ENCODE results near the gene TNNT2.

The TNNT2 gene

DNA sequence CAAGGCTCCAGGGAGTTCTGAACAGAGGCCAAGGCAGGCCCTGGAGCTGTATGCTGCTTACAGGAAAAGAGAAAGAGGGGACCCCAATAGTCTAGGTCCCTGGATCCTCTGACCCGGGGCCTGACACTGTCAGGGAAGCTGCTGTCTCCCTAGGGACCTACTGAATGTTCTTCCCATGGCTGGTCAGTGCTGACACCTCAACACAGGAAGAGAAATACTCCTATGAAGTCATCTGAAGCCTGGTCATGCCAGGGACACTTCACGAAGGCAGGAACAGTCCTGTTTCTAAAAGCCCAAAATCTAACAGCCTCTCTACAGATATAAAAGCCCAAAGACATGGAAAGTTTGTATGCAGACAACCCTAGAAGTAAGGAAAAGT, 23.4 kb upstream of the TNNT2 start:
- Histone ChIP-seq H3K9me3 (ENCODE audit: low read length) (no peaks in the 10 kb centered on the region), H3K9ac (ENCODE audit: low read length) (no peak overlapping the region), H3K27ac (ENCODE audit: low read depth, low read length) (no peak overlapping the region), H3K27me3 (ENCODE audit: control insufficient read depth in 1 of 2, insufficient read depth in 2 of 2, low read length in 2 of 2) (peaks cover 21 to 23% of the 10 kb centered on the region in 2 donors), H3K4me3 (ENCODE audit: low read depth in 1 of 2, low read length in 2 of 2) (no peak overlapping the region), H3K36me3 (ENCODE audit: insufficient read depth, low read length) (no peaks in the 10 kb centered on the region), H3K4me1 (ENCODE audit: insufficient read depth, low read length) (no peaks in the 10 kb centered on the region)

DNA sequence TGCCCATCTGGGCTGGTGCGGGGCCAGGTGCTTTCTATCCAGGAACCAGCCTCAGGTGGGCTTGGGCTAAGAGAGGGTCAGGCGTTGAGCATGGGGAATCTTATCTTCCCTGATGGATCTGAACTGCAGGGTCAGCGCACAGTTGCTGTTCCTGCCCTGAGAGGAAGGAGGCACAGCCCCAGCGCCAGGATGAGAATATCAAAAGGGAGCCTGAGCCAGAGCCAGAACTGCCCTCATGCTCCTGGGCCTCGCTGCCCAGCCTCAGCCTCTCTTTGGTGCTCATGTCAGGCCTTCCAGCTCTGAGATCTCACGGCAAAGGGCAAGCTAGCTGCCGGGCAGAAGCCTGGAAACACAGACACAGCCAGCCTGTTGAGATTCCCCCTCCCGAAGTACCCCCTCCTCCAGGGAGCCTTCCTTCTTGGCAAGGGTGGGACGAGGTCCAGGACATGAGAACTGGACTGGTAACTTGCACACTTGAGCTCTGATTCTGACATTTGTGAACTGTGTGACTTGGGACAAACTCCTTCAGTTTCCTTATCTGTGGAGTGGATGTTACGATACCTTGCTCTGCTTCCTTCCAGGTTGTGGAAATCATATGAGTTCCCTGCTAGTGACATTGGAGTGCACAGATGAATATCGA, 22.9 kb upstream of the TNNT2 start:
- Histone ChIP-seq H3K36me3 (ENCODE audit: insufficient read depth, low read length) (no peaks in the 10 kb centered on the region), H3K9ac (ENCODE audit: low read length) (no peak overlapping the region), H3K27ac (ENCODE audit: low read depth, low read length) (no peak overlapping the region), H3K27me3 (ENCODE audit: control insufficient read depth in 1 of 2, insufficient read depth in 2 of 2, low read length in 2 of 2) (peaks cover 21 to 23% of the 10 kb centered on the region in 2 donors), H3K4me1 (ENCODE audit: insufficient read depth, low read length) (no peaks in the 10 kb centered on the region), H3K4me3 (ENCODE audit: low read depth in 1 of 2, low read length in 2 of 2) (no peak overlapping the region), H3K9me3 (ENCODE audit: low read length) (no peaks in the 10 kb centered on the region)

- Histone ChIP-seq H3K27me3 (ENCODE audit: control insufficient read depth in 1 of 2, insufficient read depth in 2 of 2, low read length in 2 of 2) (peaks cover 21 to 23% of the 10 kb centered on the region in 2 donors), H3K36me3 (ENCODE audit: insufficient read depth, low read length) (no peaks in the 10 kb centered on the region), H3K27ac (ENCODE audit: low read depth, low read length) (no peak overlapping the region), H3K9ac (ENCODE audit: low read length) (no peak overlapping the region), H3K4me3 (ENCODE audit: low read depth in 1 of 2, low read length in 2 of 2) (no peak overlapping the region), H3K9me3 (ENCODE audit: low read length) (no peaks in the 10 kb centered on the region), H3K4me1 (ENCODE audit: insufficient read depth, low read length) (no peaks in the 10 kb centered on the region)
These were observed 22.1 kb upstream of the TNNT2 start for GRCh38 chr1:201399352-201400126.

DNA sequence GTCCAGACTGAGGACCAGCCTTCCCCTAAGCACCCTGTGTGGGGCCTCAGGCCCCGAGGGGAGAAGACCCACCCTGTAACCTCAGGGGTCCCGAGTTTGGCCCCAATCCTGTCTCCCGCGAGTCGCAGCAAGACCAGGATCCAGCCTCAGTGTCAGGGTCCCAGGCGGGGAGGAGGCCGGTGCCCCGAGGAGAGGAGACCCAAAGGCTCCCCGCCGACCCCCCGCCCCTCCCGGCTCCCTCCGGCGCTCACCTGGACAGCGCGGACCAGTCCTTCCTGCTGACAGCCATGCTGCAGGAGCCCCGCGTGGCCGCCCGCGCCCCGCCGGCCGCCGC, 21.5 kb upstream of the TNNT2 start, which contains the start of gene LAD1:
Gene LAD1 (minus strand): TSS at position 307 of the 334 bp plus-strand sequence. CDS start 18 bp downstream, at position 289.
- no peaks in the 10 kb centered on the region for H3K9me3 ChIP-seq (ENCODE audit: low read length)
- no peak within 1 kb of the TSS for H3K4me3 ChIP-seq (ENCODE audit: low read depth in 1 of 2, low read length in 2 of 2)
- peaks cover 21 to 23% of the 10 kb centered on the region in 2 donors for H3K27me3 ChIP-seq (ENCODE audit: control insufficient read depth in 1 of 2, insufficient read depth in 2 of 2, low read length in 2 of 2)
- H3K9ac ChIP-seq (ENCODE audit: low read length), result no peak within 1 kb of the TSS
- H3K36me3 ChIP-seq (ENCODE audit: insufficient read depth, low read length), result no peaks in the 10 kb centered on the region
- no peaks in the 10 kb centered on the region for H3K4me1 ChIP-seq (ENCODE audit: insufficient read depth, low read length)
- H3K27ac ChIP-seq (ENCODE audit: low read depth, low read length), result no peak within 1 kb of the TSS

- no peak overlapping the region for H3K9ac ChIP-seq (ENCODE audit: low read length)
- no peaks in the 10 kb centered on the region for H3K4me1 ChIP-seq (ENCODE audit: insufficient read depth, low read length)
- H3K36me3 ChIP-seq (ENCODE audit: insufficient read depth, low read length), result no peaks in the 10 kb centered on the region
- no peak overlapping the region for H3K4me3 ChIP-seq (ENCODE audit: low read depth in 1 of 2, low read length in 2 of 2)
- no peaks in the 10 kb centered on the region for H3K9me3 ChIP-seq (ENCODE audit: low read length)
- H3K27ac ChIP-seq (ENCODE audit: low read depth, low read length), result no peak overlapping the region
- H3K27me3 ChIP-seq (ENCODE audit: control insufficient read depth in 1 of 2, insufficient read depth in 2 of 2, low read length in 2 of 2), result peaks cover 21 to 23% of the 10 kb centered on the region in 2 donors
These were observed 20.2 kb upstream of the TNNT2 start for GRCh38 chr1:201397675-201398074.

DNA sequence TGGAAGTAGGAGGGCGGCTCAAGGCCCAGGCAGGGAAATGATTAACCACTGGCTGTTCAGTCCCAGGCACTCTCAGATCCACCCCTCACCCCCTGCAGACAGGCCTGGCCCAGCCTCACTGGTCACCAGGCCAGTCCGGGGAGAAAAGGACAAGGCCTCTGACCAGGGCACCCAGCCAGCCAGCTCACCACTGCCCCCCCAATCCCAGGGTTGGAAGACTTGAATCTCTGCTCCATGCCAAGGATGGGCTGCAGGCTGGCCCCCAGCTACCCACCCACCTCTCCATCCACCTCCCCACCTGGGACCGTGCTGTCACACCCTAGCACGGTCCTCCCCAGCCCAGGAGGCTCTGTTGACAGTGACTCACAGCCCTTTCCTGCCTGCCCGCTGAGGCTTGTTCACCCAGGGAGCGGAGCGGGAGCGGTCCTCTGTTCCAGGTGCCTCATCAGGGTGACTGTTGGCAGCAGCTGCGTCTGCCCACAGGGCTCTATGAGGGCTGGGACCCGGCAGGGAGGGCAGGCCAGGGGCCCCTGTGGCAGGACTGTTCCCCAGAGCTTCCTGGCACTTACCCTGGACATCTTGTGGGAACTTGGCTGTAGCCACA, 19.5 kb upstream of the TNNT2 start:
- H3K9me3 ChIP-seq (ENCODE audit: low read length), result no peaks in the 10 kb centered on the region
- no peaks in the 10 kb centered on the region for H3K36me3 ChIP-seq (ENCODE audit: insufficient read depth, low read length)
- no peak overlapping the region for H3K9ac ChIP-seq (ENCODE audit: low read length)
- peaks cover 21 to 23% of the 10 kb centered on the region in 2 donors for H3K27me3 ChIP-seq (ENCODE audit: control insufficient read depth in 1 of 2, insufficient read depth in 2 of 2, low read length in 2 of 2)
- no peak overlapping the region for H3K4me3 ChIP-seq (ENCODE audit: low read depth in 1 of 2, low read length in 2 of 2)
- H3K4me1 ChIP-seq (ENCODE audit: insufficient read depth, low read length), result no peaks in the 10 kb centered on the region
- H3K27ac ChIP-seq (ENCODE audit: low read depth, low read length), result no peak overlapping the region

DNA sequence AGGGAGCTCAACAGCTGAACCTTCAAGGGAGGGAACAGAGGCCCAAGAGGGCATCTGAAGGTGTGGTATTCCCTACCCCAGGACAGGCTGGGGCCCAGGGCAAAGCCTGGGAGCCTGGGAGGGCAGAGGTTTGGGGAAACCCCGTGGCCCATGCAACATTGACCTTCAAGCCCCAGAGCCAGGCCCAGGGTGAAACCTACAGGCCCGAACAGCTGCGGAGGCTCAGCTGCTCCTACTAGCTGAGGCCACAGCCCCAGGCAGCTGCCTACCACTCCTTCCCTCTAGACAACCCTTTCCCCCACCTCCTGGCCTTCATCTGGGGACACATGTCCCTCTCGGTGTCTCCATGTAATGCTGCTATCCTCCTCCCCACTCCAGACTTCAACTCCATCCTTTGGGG, 18.5 kb upstream of the TNNT2 start:
- Histone ChIP-seq H3K27ac (ENCODE audit: low read depth, low read length) (no peak overlapping the region), H3K9me3 (ENCODE audit: low read length) (no peaks in the 10 kb centered on the region), H3K36me3 (ENCODE audit: insufficient read depth, low read length) (no peaks in the 10 kb centered on the region), H3K4me1 (ENCODE audit: insufficient read depth, low read length) (no peaks in the 10 kb centered on the region), H3K4me3 (ENCODE audit: low read depth in 1 of 2, low read length in 2 of 2) (no peak overlapping the region), H3K9ac (ENCODE audit: low read length) (no peak overlapping the region), H3K27me3 (ENCODE audit: control insufficient read depth in 1 of 2, insufficient read depth in 2 of 2, low read length in 2 of 2) (peaks cover 21 to 23% of the 10 kb centered on the region in 2 donors)

DNA sequence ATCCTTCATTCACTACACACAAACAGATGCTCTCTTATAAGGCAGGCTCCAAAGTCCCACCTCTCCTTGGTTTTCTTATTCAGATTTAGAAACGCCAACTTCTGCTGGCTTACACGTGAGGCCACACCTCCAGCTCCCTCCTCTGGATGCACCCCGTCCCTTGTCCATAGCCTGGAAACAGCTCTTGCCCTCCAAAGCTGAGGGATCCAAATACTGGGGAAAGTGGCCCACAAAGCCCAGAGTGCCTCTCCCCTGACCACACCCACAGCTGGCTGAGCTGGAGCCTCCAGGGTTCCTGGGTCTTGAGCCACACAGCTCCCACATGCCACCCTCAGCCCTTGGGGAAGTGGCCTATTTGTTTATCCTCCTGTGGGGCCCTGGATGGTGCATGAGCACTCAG, 17.1 kb upstream of the TNNT2 start:
- Histone ChIP-seq H3K9me3 (ENCODE audit: low read length) (no peaks in the 10 kb centered on the region), H3K27me3 (ENCODE audit: control insufficient read depth in 1 of 2, insufficient read depth in 2 of 2, low read length in 2 of 2) (peaks cover 12 to 17% of the 10 kb centered on the region in 2 donors), H3K4me3 (ENCODE audit: low read depth in 1 of 2, low read length in 2 of 2) (no peak overlapping the region), H3K27ac (ENCODE audit: low read depth, low read length) (no peak overlapping the region), H3K36me3 (ENCODE audit: insufficient read depth, low read length) (no peaks in the 10 kb centered on the region), H3K9ac (ENCODE audit: low read length) (no peak overlapping the region), H3K4me1 (ENCODE audit: insufficient read depth, low read length) (no peaks in the 10 kb centered on the region)

- Histone ChIP-seq H3K36me3 (ENCODE audit: insufficient read depth, low read length) (no peaks in the 10 kb centered on the region), H3K27ac (ENCODE audit: low read depth, low read length) (no peak overlapping the region)
These were observed 15.6 kb upstream of the TNNT2 start for GRCh38 chr1:201393076-201393475.

DNA sequence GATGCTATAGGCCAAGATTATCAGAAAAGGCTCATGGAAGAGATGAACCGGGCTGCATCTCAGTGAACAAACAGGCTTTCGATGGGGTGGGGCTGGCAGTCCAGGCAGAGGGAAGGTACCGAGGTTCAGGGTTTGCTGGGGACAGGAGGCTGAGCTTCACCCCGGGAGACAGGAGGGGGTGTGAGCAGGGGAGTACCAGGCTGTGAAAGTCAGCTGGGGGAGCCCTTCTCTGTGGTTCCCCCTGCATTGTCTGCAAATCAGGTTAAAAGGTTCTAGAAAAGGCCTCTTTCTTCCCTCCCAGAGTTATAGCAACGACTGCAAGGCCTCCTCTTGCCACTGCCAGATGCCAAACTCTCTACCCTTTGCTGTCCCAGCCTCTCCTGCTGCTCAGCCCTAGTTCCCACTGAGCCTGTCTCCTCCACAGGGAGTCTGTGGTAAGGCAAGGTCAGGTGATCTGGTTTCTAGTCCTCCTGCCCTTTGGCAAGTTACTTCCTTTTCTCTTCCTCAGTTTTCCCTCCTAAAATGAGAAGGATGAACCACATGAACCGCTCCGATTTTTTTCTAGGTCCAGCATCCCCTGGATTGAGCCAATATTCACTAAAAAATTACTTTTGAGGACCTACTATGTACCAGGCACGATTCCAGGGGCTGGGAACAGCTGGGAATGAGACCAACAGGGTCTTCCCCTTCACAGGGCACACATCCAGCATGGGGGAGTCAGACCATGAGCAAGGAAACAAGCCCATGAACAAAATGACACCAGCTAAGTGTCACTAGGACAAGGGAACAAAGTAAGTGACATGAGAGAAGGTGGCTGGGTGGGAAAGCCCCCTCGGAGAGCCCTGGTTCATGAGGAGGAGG, 14.4 kb upstream of the TNNT2 start:
- Histone ChIP-seq H3K36me3 (ENCODE audit: insufficient read depth, low read length) (no peaks in the 10 kb centered on the region), H3K27ac (ENCODE audit: low read depth, low read length) (no peak overlapping the region), H3K4me3 (ENCODE audit: low read depth in 1 of 2, low read length in 2 of 2) (no peak overlapping the region), H3K27me3 (ENCODE audit: control insufficient read depth in 1 of 2, insufficient read depth in 2 of 2, low read length in 2 of 2) (no peaks in the 10 kb centered on the region), H3K9ac (ENCODE audit: low read length) (no peak overlapping the region), H3K4me1 (ENCODE audit: insufficient read depth, low read length) (no peaks in the 10 kb centered on the region), H3K9me3 (ENCODE audit: low read length) (no peaks in the 10 kb centered on the region)

More at GRCh38 chr1:201393076-201393475, 15.6 kb upstream of the TNNT2 start:
- peaks cover 0 to 2% of the 10 kb centered on the region in 2 donors for H3K27me3 ChIP-seq (ENCODE audit: control insufficient read depth in 1 of 2, insufficient read depth in 2 of 2, low read length in 2 of 2)
- no peak overlapping the region for H3K9ac ChIP-seq (ENCODE audit: low read length)
- no peaks in the 10 kb centered on the region for H3K4me1 ChIP-seq (ENCODE audit: insufficient read depth, low read length)
- H3K9me3 ChIP-seq (ENCODE audit: low read length), result no peaks in the 10 kb centered on the region
- no peak overlapping the region for H3K4me3 ChIP-seq (ENCODE audit: low read depth in 1 of 2, low read length in 2 of 2)

DNA sequence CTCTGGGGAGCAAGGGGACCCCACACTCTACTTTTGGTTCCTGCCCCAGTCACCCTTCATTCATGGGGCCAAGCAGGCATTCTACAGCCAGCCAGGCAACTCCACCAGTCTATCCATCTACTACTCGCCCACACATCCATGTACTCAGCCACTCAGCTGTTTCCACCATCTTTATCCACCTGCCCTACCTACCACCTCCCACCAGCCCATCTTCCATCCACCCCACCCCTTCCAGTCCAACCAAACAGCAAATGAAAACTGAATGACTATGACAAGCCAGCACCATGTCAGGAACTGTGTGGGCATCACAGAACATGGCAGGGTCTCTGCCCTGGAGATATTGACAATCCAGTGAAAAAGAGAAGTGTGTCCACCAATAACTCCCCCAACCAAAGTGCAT, 13.7 kb upstream of the TNNT2 start:
- Histone ChIP-seq H3K4me3 (ENCODE audit: low read depth in 1 of 2, low read length in 2 of 2) (no peak overlapping the region), H3K27me3 (ENCODE audit: control insufficient read depth in 1 of 2, insufficient read depth in 2 of 2, low read length in 2 of 2) (no peaks in the 10 kb centered on the region), H3K9ac (ENCODE audit: low read length) (no peak overlapping the region), H3K36me3 (ENCODE audit: insufficient read depth, low read length) (no peaks in the 10 kb centered on the region), H3K9me3 (ENCODE audit: low read length) (no peaks in the 10 kb centered on the region), H3K27ac (ENCODE audit: low read depth, low read length) (no peak overlapping the region), H3K4me1 (ENCODE audit: insufficient read depth, low read length) (no peaks in the 10 kb centered on the region)

Measured in muscle layer of colon (tissue), 2 donors.